ENCODE measurements around the gene ZNF385C.

GRCh38 chr17:42104264-42104663 lies 6.0 kb upstream of the ZNF385C start:
- TF ChIP-seq CTCF (IDR thresholded peaks at IDR 0.05) (no peak), POLR2A (IDR thresholded peaks at IDR 0.05) (no peak)

Measured in heart left ventricle (tissue), 13 donors.